DOHH2 (cell line): ENCODE data around the gene FAM227B.

Experiments
- CTCF ChIP-seq: fragments of 200-600 bp; sonication (generic); IDR thresholded peaks from one replicate; pipeline ENCODE4 v1.5.1; 2014; ENCODE audit warnings: antibody characterized with exemption, mild to moderate bottlenecking, low read depth, low read length; ENCODE audit not compliant: poor library complexity, severe bottlenecking
- EZH2phosphoT487 ChIP-seq: fragments of 200-600 bp; sonication (generic); IDR thresholded peaks from 2 replicates; pipeline ENCODE4 v1.6.1; 2017; ENCODE audit warnings: borderline replicate concordance, mild to moderate bottlenecking, antibody characterized with exemption, low read length, moderate library complexity, mixed read lengths

GRCh38 chr15:49467746-49468480 lies 152.7 kb downstream of the FAM227B start:
- TF ChIP-seq CTCF (no peak), EZH2phosphoT487 (no peak)
